SU-DHL-6 (cell line): ENCODE measurements around the gene COPS4.

Experiments
- EZH2phosphoT487 ChIP-seq: fragments of 200-600 bp; sonication (generic), shearing (Covaris generic); conservative IDR thresholded peaks from 2 replicates; pipeline ENCODE4 v1.6.1; 2018; ENCODE audit warnings: mild to moderate bottlenecking, antibody characterized with exemption, low read length, moderate library complexity, mixed read lengths
- TF ChIP-seq, protein P1 (sequence below): fragments of 200-600 bp; sonication (generic); IDR thresholded peaks from one replicate; pipeline ENCODE4 v1.5.1; 2017; ENCODE audit warnings: antibody characterized with exemption, mild to moderate bottlenecking, low read length, moderate library complexity; ENCODE audit not compliant: insufficient read depth, poor library complexity, severe bottlenecking

GRCh38 chr4:83028976-83029375, 6.0 kb upstream of the COPS4 start:
- TF ChIP-seq EZH2phosphoT487, result no peak
- TF ChIP-seq, protein P1, sequence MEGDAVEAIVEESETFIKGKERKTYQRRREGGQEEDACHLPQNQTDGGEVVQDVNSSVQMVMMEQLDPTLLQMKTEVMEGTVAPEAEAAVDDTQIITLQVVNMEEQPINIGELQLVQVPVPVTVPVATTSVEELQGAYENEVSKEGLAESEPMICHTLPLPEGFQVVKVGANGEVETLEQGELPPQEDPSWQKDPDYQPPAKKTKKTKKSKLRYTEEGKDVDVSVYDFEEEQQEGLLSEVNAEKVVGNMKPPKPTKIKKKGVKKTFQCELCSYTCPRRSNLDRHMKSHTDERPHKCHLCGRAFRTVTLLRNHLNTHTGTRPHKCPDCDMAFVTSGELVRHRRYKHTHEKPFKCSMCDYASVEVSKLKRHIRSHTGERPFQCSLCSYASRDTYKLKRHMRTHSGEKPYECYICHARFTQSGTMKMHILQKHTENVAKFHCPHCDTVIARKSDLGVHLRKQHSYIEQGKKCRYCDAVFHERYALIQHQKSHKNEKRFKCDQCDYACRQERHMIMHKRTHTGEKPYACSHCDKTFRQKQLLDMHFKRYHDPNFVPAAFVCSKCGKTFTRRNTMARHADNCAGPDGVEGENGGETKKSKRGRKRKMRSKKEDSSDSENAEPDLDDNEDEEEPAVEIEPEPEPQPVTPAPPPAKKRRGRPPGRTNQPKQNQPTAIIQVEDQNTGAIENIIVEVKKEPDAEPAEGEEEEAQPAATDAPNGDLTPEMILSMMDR, result no peak
